ENCODE results near the gene ZNF518A.

ZNF518A gene

GRCh38 chr10:96118604-96119450 lies 11.3 kb upstream of the ZNF518A start:
- TF ChIP-seq CTCF (conservative IDR thresholded peaks at IDR 0.05; ENCODE audit: low read length), result no peak
- H3K4me3 ChIP-seq (ENCODE audit: low read length), result no peak overlapping the region
- no peak for DNase-seq (ENCODE audit: low read depth)

- TF ChIP-seq CTCF (conservative IDR thresholded peaks at IDR 0.05; ENCODE audit: low read length), result no peak
- DNase-seq (ENCODE audit: low read depth), result no peak
- no peak overlapping the region for H3K4me3 ChIP-seq (ENCODE audit: low read length)
Observed at GRCh38 chr10:96122824-96123223, 7.3 kb upstream of the ZNF518A start.

- no peak for TF ChIP-seq CTCF (conservative IDR thresholded peaks at IDR 0.05; ENCODE audit: low read length)
- peak overlapping the region; percentile 48 for H3K4me3 ChIP-seq (ENCODE audit: low read length)
- DNase-seq (ENCODE audit: low read depth), result peak; percentile 33
Observed at GRCh38 chr10:96124230-96125141, 5.6 kb upstream of the ZNF518A start.

- no peak overlapping the region for H3K4me3 ChIP-seq (ENCODE audit: low read length)
Observed at GRCh38 chr10:96125142-96125515, 5.0 kb upstream of the ZNF518A start.

GRCh38 chr10:96130326-96130995 lies 364 bp downstream of the ZNF518A start:
- H3K4me3 ChIP-seq (ENCODE audit: low read length), result peak overlapping the region; percentile 77
- peak; percentile 78 for DNase-seq (ENCODE audit: low read depth)
- peak; percentile 20 for TF ChIP-seq CTCF (conservative IDR thresholded peaks at IDR 0.05; ENCODE audit: low read length)

More at GRCh38 chr10:96125142-96125515, 5.0 kb upstream of the ZNF518A start:
- TF ChIP-seq CTCF (conservative IDR thresholded peaks at IDR 0.05; ENCODE audit: low read length), result no peak
- no peak for DNase-seq (ENCODE audit: low read depth)

- no peak for DNase-seq (ENCODE audit: low read depth)
- TF ChIP-seq CTCF (conservative IDR thresholded peaks at IDR 0.05; ENCODE audit: low read length), result no peak
- H3K4me3 ChIP-seq (ENCODE audit: low read length), result no peak overlapping the region
Observed at GRCh38 chr10:96131621-96132020, 1.5 kb downstream of the ZNF518A start.

Measured in AG10803 (cell line).